Calu3 (cell line): ENCODE measurements around the gene HYPK. TPM values are rescaled to one million over a fixed set of nuclear protein-coding genes. Genes with fewer than 3 reads are reported as not detected.

Source experiments
- BruUV-seq: library from RNA; stranded (reverse); fragments of 400-500 nt; replicated peaks from 2 replicates; lab custom pipeline; 2021; lab: Mats Ljungman, UMichigan
- CTCF ChIA-PET: fragments of 300-600 bp; sonication (Branson Sonifier 250); formaldehyde crosslinking; loops from one replicate; lab custom pipeline; 2022; ENCODE audit warnings: antibody characterized with exemption; lab: Charles Lee
- DNase-seq: peaks from one replicate; pipeline ENCODE4 v3.0.0; 2022
- H3K27ac Mint-ChIP-seq: one replicate; pipeline ENCODE4 v1.8.0; 2022; ENCODE audit warnings: mixed read lengths; ENCODE audit not compliant: unreplicated experiment
- H3K27me3 Mint-ChIP-seq: one replicate; pipeline ENCODE4 v1.8.0; 2022; ENCODE audit warnings: mixed read lengths; ENCODE audit not compliant: unreplicated experiment
- H3K36me3 Mint-ChIP-seq: one replicate; pipeline ENCODE4 v1.8.0; 2022; ENCODE audit warnings: mild to moderate bottlenecking, moderate library complexity, mixed read lengths; ENCODE audit not compliant: insufficient read depth, unreplicated experiment
- H3K4me1 Mint-ChIP-seq: one replicate; pipeline ENCODE4 v1.8.0; 2022; ENCODE audit warnings: mild to moderate bottlenecking, low read depth, mixed read lengths; ENCODE audit not compliant: unreplicated experiment
- H3K4me3 Mint-ChIP-seq: one replicate; pipeline ENCODE4 v1.8.0; 2022; ENCODE audit warnings: mild to moderate bottlenecking, low read depth, moderate library complexity, mixed read lengths; ENCODE audit not compliant: unreplicated experiment
- H3K9me3 Mint-ChIP-seq: one replicate; pipeline ENCODE4 v1.8.0; 2022; ENCODE audit warnings: low read depth, mixed read lengths; ENCODE audit not compliant: unreplicated experiment
- CTCF ChIP-seq: fragments of 200-600 bp; IDR thresholded peaks from one replicate; pipeline ENCODE4 v1.8.0; 2022; ENCODE audit warnings: antibody characterized with exemption; ENCODE audit not compliant: unreplicated experiment
- intact Hi-C: fragments of 100-400 bp; cut with micrococcal nuclease; formaldehyde crosslinking; loops from one replicate; pipeline ENCODE4 v1.10.0; 2022; ENCODE audit not compliant: unreplicated experiment
- total RNA-seq: library from RNA; stranded (reverse); gene quantifications from 2 replicates; pipeline ENCODE4 v1.2.3, GENCODE V29; 2022

Gene HYPK
- total RNA-seq, 1 experiment from 2014 or later: 17.4 TPM

GRCh38 chr15:43793647-43794046, 6.8 kb upstream of the HYPK start:
- H3K27ac Mint-ChIP-seq: peak overlapping the region; percentile 91
- peak overlapping the region; percentile 86 for H3K4me3 Mint-ChIP-seq
- no peak for TF ChIP-seq CTCF
- intact Hi-C loops: no loop called here
- H3K27me3 Mint-ChIP-seq: no peaks in the 10 kb centered on the region
- CTCF ChIA-PET: no interaction called here
- no TSS peak for BruUV-seq
- H3K4me1 Mint-ChIP-seq: peaks cover 35% of the 10 kb centered on the region
- no peaks in the 10 kb centered on the region for H3K9me3 Mint-ChIP-seq
- no peak for DNase-seq
- H3K36me3 Mint-ChIP-seq: peaks cover 40% of the 10 kb centered on the region

- H3K4me1 Mint-ChIP-seq: peaks cover 42% of the 10 kb centered on the region
- no TSS peak for BruUV-seq
- no peaks in the 10 kb centered on the region for H3K27me3 Mint-ChIP-seq
- peaks cover 46% of the 10 kb centered on the region for H3K36me3 Mint-ChIP-seq
- no peak for DNase-seq
- CTCF ChIA-PET: no interaction called here
- intact Hi-C loops: no loop called here
- no peak for TF ChIP-seq CTCF
- H3K4me3 Mint-ChIP-seq: no peak overlapping the region
- no peak overlapping the region for H3K27ac Mint-ChIP-seq
- no peaks in the 10 kb centered on the region for H3K9me3 Mint-ChIP-seq
These were observed 5.9 kb upstream of the HYPK start for GRCh38 chr15:43794269-43795037.

- no peak for TF ChIP-seq CTCF
- peaks cover 48% of the 10 kb centered on the region for H3K36me3 Mint-ChIP-seq
- intact Hi-C loops: no loop called here
- H3K9me3 Mint-ChIP-seq: no peaks in the 10 kb centered on the region
- H3K27ac Mint-ChIP-seq: no peak overlapping the region
- no peak overlapping the region for H3K4me3 Mint-ChIP-seq
- no TSS peak for BruUV-seq
- no peaks in the 10 kb centered on the region for H3K27me3 Mint-ChIP-seq
- H3K4me1 Mint-ChIP-seq: peaks cover 46% of the 10 kb centered on the region
- CTCF ChIA-PET: interaction anchor here (0.9 kb wide), 1 partner anchor 12 kb away, joined by 5 read pairs; no protein-coding TSS in a partner anchor
- DNase-seq: no peak
These were observed 5.2 kb upstream of the HYPK start for GRCh38 chr15:43795197-43795596.

GRCh38 chr15:43795997-43796396, 4.4 kb upstream of the HYPK start:
- no TSS peak for BruUV-seq
- intact Hi-C loops: no loop called here
- Mint-ChIP-seq H3K4me1 (peaks cover 51% of the 10 kb centered on the region), H3K36me3 (peaks cover 56% of the 10 kb centered on the region), H3K27ac (no peak overlapping the region), H3K4me3 (no peak overlapping the region), H3K27me3 (no peaks in the 10 kb centered on the region), H3K9me3 (no peaks in the 10 kb centered on the region)
- CTCF ChIA-PET: interaction anchor here (0.9 kb wide), 1 partner anchor 13 kb away, joined by 5 read pairs; no protein-coding TSS in a partner anchor
- no peak for DNase-seq
- TF ChIP-seq CTCF: no peak
